HG02884 (cell line): ENCODE measurements around the gene ZNF667.

Experiments
- ATAC-seq: cut with Tn5 transposase; IDR thresholded peaks from one replicate; pipeline ENCODE4 v1.9.1; 2021; ENCODE audit warnings: mild to moderate bottlenecking, moderate library complexity; ENCODE audit not compliant: unreplicated experiment

Gene ZNF667

GRCh38 chr19:56476651-56477428 is at the start of gene ZNF667:
ZNF667 (minus strand) TSS chr19:56477345; CDS start chr19:56462370, 14,975 bp downstream.
- no peak for ATAC-seq

DNA sequence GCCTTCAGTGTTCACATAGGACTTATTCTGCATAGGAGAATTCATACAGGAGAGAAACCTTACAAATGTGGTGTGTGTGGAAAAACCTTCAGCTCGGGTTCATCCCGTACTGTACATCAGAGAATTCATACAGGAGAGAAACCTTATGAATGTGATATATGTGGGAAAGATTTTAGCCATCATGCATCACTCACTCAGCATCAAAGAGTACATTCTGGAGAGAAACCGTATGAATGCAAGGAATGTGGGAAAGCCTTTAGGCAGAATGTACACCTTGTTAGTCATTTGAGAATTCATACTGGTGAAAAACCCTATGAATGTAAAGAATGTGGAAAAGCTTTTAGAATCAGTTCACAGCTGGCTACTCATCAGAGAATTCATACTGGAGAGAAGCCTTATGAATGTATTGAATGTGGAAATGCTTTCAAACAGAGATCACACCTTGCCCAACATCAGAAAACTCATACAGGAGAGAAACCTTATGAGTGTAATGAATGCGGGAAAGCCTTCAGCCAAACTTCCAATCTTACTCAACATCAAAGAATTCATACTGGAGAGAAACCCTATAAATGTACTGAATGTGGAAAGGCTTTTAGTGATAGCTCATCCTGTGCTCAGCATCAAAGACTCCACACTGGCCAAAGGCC is 48.2 kb upstream of the ZNF667 start:
- no peak for ATAC-seq

DNA sequence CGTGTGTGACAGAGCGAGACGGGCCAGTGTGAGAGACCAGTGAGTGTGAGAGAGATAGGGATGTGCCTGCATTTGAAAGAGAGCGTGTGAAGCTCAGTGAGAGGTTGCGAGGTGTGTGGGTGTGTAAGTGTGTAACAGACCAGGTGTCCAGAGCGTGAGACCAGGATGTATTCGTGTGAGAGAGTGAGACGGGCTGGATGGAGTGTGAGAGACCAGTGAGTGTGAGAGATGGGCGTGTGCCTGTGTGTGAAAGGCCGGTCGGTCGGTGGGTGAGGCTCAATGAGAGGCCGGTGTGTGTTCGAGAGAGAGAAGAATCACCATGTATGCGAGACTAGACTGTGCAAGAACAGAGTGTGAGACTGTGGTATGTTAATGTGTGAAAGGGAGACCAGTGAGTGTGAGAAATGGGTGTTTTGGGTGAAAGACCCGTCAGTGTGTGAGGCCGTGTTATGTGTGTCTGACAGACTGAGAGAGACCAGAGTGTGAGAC is 31.2 kb upstream of the ZNF667 start:
- no peak for ATAC-seq

DNA sequence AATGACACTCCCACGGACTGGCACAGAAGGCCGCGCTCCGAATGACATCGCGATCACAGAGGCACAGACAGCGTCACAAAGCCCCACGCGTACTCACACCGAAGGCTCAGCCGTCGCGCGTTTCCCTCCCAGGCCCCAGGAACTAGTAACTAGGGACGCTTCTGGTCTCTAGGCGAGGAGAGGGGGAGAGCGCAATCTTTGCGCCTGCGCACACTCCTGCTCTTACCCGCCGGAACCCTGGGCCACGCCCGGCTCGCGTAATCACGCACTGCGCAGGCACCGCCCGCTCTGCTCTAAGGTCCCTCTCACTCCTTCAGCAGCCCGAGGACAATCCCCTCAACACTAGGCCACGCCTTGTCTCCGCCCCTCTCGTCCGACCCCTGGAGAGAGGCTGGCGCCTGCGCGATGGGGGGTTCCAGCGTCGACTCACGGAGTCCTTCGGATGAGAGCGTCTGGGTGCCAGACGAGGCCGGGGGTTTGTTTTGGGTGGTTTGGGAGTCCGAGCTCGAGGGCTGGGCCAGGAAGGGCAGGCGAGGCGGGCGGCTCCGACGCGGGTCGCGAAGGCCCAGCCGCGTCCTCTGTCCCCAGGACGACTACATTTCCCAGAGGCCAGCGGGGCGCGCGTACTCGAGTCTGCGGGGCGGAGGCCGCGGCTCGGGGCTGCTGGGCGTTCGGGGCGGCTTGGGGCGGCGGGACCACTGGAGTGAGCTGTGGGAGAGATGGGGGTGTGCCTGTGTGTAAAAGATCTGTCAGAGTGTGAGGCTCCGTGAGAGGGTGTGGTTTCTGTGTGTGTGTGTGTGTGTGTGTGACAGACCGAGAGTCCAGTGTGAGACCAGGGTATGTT is 30.5 kb upstream of the ZNF667 start, which contains the start of gene ZNF471:
ZNF471 (plus strand) TSS at position 410 of the 844 bp plus-strand sequence. CDS start 3,717 bp downstream, outside the sequence.
- ATAC-seq = no peak

DNA sequence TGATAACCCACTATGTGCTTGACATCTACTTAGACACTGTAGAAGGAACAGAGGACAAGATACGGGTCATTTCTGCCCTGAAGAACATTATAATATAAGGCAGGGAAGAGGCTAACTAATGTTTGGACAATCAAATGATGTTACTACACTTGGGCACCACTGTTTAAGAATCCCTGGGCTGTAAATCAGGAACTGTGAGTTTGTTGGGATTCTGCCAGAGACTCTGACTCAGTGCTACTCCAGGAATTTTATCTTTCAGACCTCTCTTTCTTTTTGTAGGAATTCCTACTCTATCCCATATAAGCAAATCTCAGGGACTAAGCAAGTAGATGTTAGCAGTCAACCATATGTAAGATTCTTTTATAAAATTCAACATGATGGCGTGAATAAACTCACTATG is 27.4 kb upstream of the ZNF667 start:
- no peak for ATAC-seq

- ATAC-seq = no peak
Observed at GRCh38 chr19:56491399-56491798, 14.3 kb upstream of the ZNF667 start.

DNA sequence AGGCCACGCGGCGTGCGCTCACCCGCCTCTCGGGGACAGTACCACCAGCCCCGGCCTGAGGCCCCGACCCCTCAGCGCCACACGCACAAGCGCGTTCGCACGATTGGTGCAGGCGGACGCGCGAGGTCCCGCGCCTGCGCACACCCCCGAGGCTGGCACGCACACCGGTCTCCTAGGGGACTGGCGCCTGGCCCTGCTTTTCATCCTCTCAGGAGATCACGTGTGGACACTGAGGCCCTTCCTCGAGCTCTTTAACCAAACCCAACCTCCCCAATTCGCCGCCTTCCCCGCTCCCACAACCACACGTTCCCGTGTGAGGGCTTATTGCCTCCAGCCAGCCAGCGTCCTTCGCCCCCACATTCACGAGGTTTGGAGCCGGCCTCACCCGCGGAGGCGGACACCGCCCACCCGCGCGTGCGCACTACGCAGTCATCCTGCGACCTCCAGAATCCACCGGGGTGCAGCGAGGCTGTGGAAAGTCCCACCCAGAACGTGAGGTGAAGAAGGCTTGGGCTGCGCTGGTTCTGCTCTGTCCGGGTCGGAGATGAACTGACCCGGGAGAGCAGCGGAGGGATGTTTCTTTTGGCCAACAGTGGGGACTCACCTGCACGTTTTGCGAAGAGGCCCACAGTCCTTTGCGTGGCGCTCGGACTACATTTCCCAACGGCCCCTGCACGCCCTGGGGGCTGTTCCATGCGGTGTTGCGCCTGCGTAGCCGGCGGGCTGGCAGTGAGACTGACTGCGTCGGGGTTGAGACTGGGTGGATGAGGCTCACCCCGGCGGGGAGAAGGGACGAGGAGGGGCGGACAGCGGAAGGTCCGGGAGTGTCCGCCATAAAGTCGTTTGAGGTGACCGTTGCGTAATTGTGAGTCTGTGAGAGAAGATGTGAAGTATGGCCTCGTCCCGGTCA is 539 bp upstream of the ZNF667 start:
- no peak for ATAC-seq

DNA sequence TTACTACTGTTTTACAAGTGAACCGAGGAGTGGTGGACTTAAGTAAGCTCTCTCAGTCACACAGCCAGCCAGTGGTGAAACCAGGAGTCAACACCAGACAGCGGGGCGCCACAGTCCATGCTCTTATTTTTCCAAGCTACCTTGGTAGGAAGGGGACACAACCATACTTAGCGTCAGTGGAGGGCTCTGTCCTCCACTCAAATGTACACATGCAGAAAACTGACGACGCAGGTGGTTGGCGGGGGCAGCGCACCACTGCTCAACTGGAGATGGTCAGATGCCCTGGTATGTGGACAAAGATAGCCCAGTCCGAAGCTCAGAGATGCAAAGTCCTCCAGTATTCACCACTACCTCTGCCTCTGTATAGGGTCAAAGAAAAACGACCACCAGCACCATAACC is 1.1 kb downstream of the ZNF667 start:
- ATAC-seq = no peak

- no peak for ATAC-seq
Observed at GRCh38 chr19:56474308-56474707, 2.8 kb downstream of the ZNF667 start.

- ATAC-seq = no peak
Observed at GRCh38 chr19:56441206-56441792, 35.8 kb downstream of the ZNF667 start.

GRCh38 chr19:56423985-56424353 is 53.2 kb downstream of the ZNF667 start:
- no peak for ATAC-seq

- no peak for ATAC-seq
Observed at GRCh38 chr19:56423276-56423984, 53.7 kb downstream of the ZNF667 start.

DNA sequence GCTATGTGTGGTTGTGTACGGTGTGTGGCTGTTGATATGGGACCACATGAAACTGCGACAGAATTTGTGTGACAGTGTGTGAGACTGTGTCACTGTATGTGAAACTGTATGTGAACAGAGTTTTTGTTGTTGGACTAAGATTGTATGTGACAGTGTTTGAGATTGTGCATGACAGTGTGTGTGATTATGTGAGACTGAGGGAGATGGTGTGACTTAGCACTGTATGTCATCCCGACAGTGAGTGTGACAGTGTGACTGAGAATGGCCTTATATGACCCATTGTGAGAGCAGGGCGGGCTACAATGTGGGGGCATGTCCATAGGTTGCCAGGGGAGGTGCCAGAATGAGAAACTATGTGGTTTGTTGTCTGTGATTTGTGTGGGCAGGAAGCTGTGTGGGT is 72.1 kb downstream of the ZNF667 start:
- no peak for ATAC-seq

DNA sequence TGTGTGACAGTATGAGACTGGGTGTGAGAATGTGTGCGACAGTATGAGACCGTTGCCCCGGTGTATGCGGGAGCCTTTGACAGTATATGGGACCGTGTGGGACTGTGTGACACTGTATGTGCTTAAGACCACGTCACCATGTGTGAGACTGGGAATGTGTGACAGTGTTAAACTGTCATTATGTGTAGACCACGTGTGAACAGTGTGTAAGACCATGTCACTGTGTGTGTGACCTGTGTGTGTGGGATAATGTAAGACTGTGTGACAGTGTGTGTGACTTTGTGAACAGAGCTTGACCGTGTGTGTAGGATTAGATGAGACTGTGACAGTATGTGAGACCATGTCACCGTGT is 72.5 kb downstream of the ZNF667 start:
- ATAC-seq = no peak

GRCh38 chr19:56403764-56404704 is 73.1 kb downstream of the ZNF667 start, which contains the start of gene ZNF583:
ZNF583 (plus strand) TSS chr19:56404332; CDS start chr19:56407115, 2,783 bp downstream.
- ATAC-seq = peak; percentile 70

- ATAC-seq = no peak
Observed at GRCh38 chr19:56403261-56403660, 73.9 kb downstream of the ZNF667 start.

- no peak for ATAC-seq
Observed at GRCh38 chr19:56400485-56400884, 76.7 kb downstream of the ZNF667 start.

- no peak for ATAC-seq
Observed at GRCh38 chr19:56398809-56399208, 78.3 kb downstream of the ZNF667 start.
